NCI-H1694 (cell line): Measurements from ENCODE around the gene RIC3.

Experiments
- DNase-seq: peaks from one replicate; lab custom pipeline; 2025; lab: John Stamatoyannopoulos, UW

RIC3 gene

DNA sequence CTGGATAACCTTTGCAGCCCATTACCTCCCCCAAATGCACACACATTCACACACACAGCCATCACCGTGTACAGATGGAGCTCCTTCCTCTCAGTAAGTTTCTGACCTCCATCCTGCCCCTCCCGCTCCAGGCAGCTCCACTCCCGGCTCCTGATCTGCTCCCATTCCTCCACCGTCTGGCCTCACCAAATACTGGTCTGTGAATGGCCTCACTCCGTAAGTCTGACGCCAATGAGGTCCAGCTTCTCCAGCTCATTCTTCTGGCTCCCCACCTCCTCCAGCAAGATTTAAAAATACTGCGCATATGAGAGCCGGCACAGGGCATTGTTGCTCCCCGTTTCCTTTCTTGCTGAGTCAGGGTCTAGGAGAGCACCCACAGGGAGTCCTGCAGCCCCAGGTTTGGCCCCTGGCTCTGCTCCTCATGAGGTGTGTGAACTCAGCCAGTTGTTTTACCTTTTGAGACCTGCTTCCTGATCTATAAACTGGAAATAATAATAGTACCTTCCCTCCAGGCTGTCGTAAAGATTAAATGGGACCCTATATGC is 101.8 kb downstream of the RIC3 start:
- no peak for DNase-seq

DNA sequence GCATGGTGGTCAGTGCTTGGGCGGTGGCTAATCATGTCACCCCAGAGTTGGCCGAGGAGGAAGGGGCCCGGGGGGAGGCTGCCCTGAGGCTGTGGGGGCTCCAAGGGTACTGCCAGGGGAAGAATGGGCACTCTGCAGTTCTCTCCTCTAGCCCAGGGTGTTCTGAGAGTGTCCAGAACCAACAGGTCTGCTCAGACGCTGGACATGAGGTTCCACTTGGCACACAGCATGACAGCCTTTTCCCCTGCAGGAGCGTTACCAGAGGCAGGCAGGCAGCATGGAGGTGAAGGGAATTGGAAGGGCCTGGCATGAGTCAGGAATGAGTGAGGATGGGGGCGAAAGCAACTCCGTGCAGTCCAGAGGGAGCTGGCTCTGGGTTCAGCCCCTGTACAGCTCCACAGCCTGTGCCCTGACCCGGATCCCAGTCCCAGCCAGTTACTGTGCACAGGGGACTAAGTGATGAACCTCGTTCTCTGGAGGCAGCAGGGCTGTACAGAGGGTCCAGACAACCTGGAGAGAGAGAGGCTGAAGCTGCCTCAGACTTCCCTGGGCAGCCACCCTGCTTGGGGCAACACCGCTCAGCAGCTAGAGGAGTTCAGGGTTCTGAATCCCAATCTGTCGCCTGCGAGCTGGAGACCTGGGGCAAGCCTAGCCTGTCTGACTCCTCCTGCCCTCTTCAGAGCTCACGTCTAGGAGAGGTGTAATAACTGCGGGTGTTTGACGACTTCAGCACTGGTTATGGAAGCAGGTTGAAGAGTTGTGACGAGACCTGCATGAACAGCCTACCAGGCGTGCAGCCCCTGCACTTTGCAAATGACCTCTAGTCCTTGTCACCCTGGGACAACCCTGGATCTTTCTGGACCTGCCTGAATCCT is 102.6 kb downstream of the RIC3 start:
- DNase-seq: no peak

- DNase-seq: no peak
Observed at GRCh38 chr11:8065031-8065430, 103.8 kb downstream of the RIC3 start.

DNA sequence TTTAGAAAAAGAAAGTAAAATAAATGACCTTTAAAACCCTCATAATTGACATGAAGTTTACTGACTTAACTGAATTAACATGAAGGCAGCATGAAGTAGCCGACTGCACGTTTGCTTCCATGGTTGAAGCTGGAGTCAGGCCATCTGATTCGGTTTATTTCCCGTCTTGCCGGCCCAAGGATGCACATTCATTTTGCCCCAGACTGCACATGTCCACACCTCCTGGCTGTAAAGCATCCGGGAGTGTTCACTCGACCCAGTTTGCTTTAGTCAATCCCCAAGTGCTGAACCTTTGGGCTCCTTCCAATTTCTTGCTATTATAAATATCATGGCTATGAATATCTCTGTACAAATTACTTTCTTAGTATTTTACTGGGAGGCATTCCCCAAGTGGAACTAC is 105.5 kb downstream of the RIC3 start:
- no peak for DNase-seq

GRCh38 chr11:8062781-8063257 is 106.0 kb downstream of the RIC3 start:
- no peak for DNase-seq

- DNase-seq: no peak
Observed at GRCh38 chr11:8061555-8062428, 107.0 kb downstream of the RIC3 start.

DNA sequence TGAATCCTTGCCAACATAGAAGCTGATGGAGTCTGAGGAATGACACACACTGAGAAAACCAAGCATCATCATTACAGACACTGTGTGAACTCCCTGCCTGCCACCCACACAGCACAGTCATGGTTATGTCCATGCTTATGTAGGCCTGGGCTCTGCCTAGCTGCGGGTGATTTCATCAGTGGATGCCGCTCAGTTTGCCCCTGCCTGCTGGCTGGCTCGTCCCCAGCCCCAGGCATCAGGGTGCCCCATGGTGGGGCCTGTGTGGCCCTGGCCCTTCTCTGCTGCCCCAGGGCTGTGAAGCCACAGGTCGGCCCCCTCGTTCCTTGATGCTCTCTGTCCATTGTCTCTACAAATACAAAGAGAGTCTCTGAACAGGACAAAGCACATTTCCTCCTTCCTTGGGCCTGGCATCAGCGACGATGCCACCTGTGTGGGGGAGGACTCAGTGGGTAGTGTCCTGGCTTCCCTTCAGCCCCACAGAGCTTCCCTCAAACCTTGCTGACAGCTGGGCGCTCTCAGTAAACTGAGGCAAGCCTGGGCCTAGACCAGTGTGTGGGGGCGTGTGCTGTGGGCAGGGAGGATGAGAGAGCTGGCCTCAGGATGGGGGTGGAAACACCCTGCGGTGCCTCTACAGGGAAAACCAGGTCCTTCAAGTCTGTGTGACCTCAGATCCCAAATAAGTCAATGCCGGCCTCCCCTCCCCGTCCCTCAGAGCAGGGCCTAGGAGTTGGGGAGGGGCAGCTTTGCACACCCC is 107.8 kb downstream of the RIC3 start:
- DNase-seq: no peak

GRCh38 chr11:8060146-8060719 is 108.6 kb downstream of the RIC3 start:
- no peak for DNase-seq

- no peak for DNase-seq
Observed at GRCh38 chr11:8059571-8060011, 109.2 kb downstream of the RIC3 start.

DNA sequence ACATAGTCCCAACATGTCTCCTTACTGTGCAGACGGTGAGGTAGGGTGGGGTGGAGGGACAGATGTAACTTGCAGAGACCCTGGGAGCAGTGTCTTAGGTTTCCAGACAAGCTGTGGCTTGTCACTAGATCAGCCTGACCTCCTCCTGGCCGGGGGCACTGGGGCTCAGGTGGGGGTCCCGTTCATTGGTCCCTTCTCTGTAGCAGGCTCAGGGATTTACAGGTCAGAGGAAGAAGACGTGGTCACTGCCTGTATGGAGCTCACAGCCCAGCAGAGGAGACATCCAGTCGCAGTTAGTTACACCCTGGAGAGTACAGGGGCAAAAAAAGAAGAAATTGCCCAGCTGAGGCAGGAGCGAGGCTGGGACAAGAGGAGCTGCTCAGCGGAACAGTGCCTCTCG is 109.8 kb downstream of the RIC3 start:
- no peak for DNase-seq

- no peak for DNase-seq
Observed at GRCh38 chr11:8058216-8058615, 110.6 kb downstream of the RIC3 start.

DNA sequence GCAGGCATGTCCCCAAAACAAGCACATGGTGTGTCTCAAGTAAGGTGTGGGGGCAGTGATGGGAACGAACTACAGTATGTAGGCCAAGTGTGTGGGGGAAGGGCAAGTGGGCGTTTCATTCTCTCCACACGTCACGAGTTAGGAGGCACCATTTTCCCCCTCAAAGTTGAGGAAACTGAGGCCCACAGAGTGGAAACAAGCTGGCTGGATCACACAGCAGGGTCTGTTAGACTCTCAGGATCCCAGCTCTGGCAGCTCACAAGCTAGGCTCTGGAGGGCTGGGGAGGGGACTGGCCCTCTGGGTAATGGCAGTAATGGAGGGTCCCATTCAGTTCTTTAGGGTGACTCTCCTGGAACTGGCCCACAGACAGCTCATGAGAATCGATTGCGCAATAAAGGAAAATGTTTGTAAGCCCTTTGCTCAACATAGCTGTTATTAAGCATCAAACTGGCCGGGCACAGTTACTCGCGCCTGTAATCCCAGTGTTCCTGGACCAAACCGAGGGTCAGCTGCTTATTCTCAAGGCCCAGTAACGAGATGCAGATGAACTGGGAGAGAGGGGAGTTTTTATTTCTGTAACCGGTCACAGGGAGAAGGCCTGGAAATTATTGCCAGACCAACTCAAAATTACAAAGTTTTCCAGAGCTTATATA is 111.9 kb downstream of the RIC3 start:
- DNase-seq: no peak
